Skeletal muscle satellite cell (primary cell): ENCODE results near the gene UFL1.
"Not testable (repeated sequence)": the region's sequence is repeated elsewhere in the genome, so short reads cannot be mapped to it uniquely, and the experiment has no call there.

Source experiments
- H3K27me3 ChIP-seq: 2 replicates; pipeline ENCODE4 v1.7.0; 2013; ENCODE audit warnings: low read length; ENCODE audit not compliant: control insufficient read depth, insufficient read depth
- H3K36me3 ChIP-seq: 2 replicates; pipeline ENCODE4 v1.7.0; 2013; ENCODE audit warnings: mild to moderate bottlenecking, control low read depth, low read length; ENCODE audit not compliant: insufficient read depth
- H3K4me1 ChIP-seq: 2 replicates; pipeline ENCODE4 v1.7.0; 2013; ENCODE audit warnings: low read length; ENCODE audit not compliant: control insufficient read depth, insufficient read depth
- H3K4me2 ChIP-seq: 2 replicates; pipeline ENCODE4 v1.7.0; 2013; ENCODE audit warnings: mild to moderate bottlenecking, low read length
- H3K4me3 ChIP-seq: 2 replicates; pipeline ENCODE4 v1.7.0; 2013; ENCODE audit warnings: low read length
- H3K9ac ChIP-seq: 2 replicates; pipeline ENCODE4 v1.7.0; 2013; ENCODE audit warnings: mild to moderate bottlenecking, low read depth, low read length, moderate library complexity
- H3K9me3 ChIP-seq: replicated peaks from 2 replicates; pipeline ENCODE4 v1.7.0; 2013; ENCODE audit warnings: mild to moderate bottlenecking, control low read depth, low read length

Gene UFL1

GRCh38 chr6:96528193-96528592 lies 6.6 kb downstream of the UFL1 start:
- Histone ChIP-seq H3K4me1 (peaks cover 6% of the 10 kb centered on the region), H3K4me2 (no peak overlapping the region), H3K27me3 (no peaks in the 10 kb centered on the region), H3K4me3 (no peak overlapping the region), H3K9me3 (no peaks in the 10 kb centered on the region), H3K9ac (no peak overlapping the region), H3K36me3 (peaks cover 71% of the 10 kb centered on the region)

GRCh38 chr6:96532399-96532798 lies 10.8 kb downstream of the UFL1 start:
- Histone ChIP-seq H3K4me1 (no peaks in the 10 kb centered on the region), H3K36me3 (peaks cover 50% of the 10 kb centered on the region), H3K9ac (no peak overlapping the region), H3K4me3 (no peak overlapping the region), H3K27me3 (no peaks in the 10 kb centered on the region), H3K9me3 (no peaks in the 10 kb centered on the region), H3K4me2 (no peak overlapping the region)

GRCh38 chr6:96537726-96538125 lies 16.1 kb downstream of the UFL1 start:
- Histone ChIP-seq H3K4me2 (no peak overlapping the region), H3K36me3 (peaks cover 40% of the 10 kb centered on the region), H3K9me3 (no peaks in the 10 kb centered on the region), H3K27me3 (no peaks in the 10 kb centered on the region), H3K4me1 (no peaks in the 10 kb centered on the region), H3K9ac (no peak overlapping the region), H3K4me3 (no peak overlapping the region)

GRCh38 chr6:96542702-96543101 lies 21.1 kb downstream of the UFL1 start:
- Histone ChIP-seq H3K4me2 (no peak overlapping the region), H3K9me3 (no peaks in the 10 kb centered on the region), H3K9ac (no peak overlapping the region), H3K36me3 (peaks cover 71% of the 10 kb centered on the region), H3K4me3 (no peak overlapping the region), H3K27me3 (no peaks in the 10 kb centered on the region), H3K4me1 (no peaks in the 10 kb centered on the region)

- H3K9ac ChIP-seq: no peak overlapping the region
- no peaks in the 10 kb centered on the region for H3K4me1 ChIP-seq
- H3K4me2 ChIP-seq: no peak overlapping the region
- no peaks in the 10 kb centered on the region for H3K27me3 ChIP-seq
- peaks cover 65% of the 10 kb centered on the region for H3K36me3 ChIP-seq
- H3K4me3 ChIP-seq: no peak overlapping the region
- no peaks in the 10 kb centered on the region for H3K9me3 ChIP-seq
Measured at GRCh38 chr6:96545882-96546281, 24.3 kb downstream of the UFL1 start.

- H3K9me3 ChIP-seq: no peaks in the 10 kb centered on the region
- H3K4me3 ChIP-seq: no peak overlapping the region
- H3K36me3 ChIP-seq: peaks cover 71% of the 10 kb centered on the region
- no peaks in the 10 kb centered on the region for H3K4me1 ChIP-seq
- no peak overlapping the region for H3K9ac ChIP-seq
- H3K27me3 ChIP-seq: no peaks in the 10 kb centered on the region
- no peak overlapping the region for H3K4me2 ChIP-seq
Measured at GRCh38 chr6:96547654-96548053, 26.0 kb downstream of the UFL1 start.

GRCh38 chr6:96554558-96554957 lies 33.0 kb downstream of the UFL1 start:
- no peaks in the 10 kb centered on the region for H3K27me3 ChIP-seq
- H3K36me3 ChIP-seq: peaks cover 55% of the 10 kb centered on the region
- no peak overlapping the region for H3K9ac ChIP-seq
- H3K9me3 ChIP-seq: no peaks in the 10 kb centered on the region
- H3K4me1 ChIP-seq: no peaks in the 10 kb centered on the region
- H3K4me3 ChIP-seq: no peak overlapping the region
- no peak overlapping the region for H3K4me2 ChIP-seq

- H3K9me3 ChIP-seq, H3K4me3 ChIP-seq, H3K9ac ChIP-seq, H3K4me2 ChIP-seq, H3K4me1 ChIP-seq, H3K27me3 ChIP-seq: not testable (repeated sequence)
- H3K36me3 ChIP-seq: peaks cover 12% of the 10 kb centered on the region
Measured at GRCh38 chr6:96559740-96560139, 38.1 kb downstream of the UFL1 start.

- Histone ChIP-seq H3K27me3 (peaks cover 6% of the 10 kb centered on the region), H3K9me3 (no peaks in the 10 kb centered on the region), H3K4me3 (no peak within 1 kb of the TSS), H3K36me3 (no peaks in the 10 kb centered on the region), H3K9ac (no peak within 1 kb of the TSS), H3K4me1 (no peaks in the 10 kb centered on the region), H3K4me2 (no peak within 1 kb of the TSS)
Measured at GRCh38 chr6:96562886-96563285, 41.3 kb downstream of the UFL1 start, which contains the start of gene FHL5. Gene FHL5, plus strand, starts transcription at chr6:96563128. Its CDS starts 40,486 bp downstream, at chr6:96603614.

- no peak overlapping the region for H3K4me3 ChIP-seq
- no peak overlapping the region for H3K4me2 ChIP-seq
- peaks cover 7% of the 10 kb centered on the region for H3K27me3 ChIP-seq
- no peak overlapping the region for H3K9ac ChIP-seq
- H3K4me1 ChIP-seq: no peaks in the 10 kb centered on the region
- no peaks in the 10 kb centered on the region for H3K36me3 ChIP-seq
- H3K9me3 ChIP-seq: no peaks in the 10 kb centered on the region
Measured at GRCh38 chr6:96563853-96564252, 42.2 kb downstream of the UFL1 start.

- Histone ChIP-seq H3K27me3 (peaks cover 3% of the 10 kb centered on the region), H3K36me3 (no peaks in the 10 kb centered on the region), H3K9me3 (no peaks in the 10 kb centered on the region), H3K4me1 (no peaks in the 10 kb centered on the region), H3K4me2 (no peak overlapping the region), H3K4me3 (no peak overlapping the region), H3K9ac (no peak overlapping the region)
Measured at GRCh38 chr6:96570053-96570452, 48.4 kb downstream of the UFL1 start.

- Histone ChIP-seq H3K9me3 (no peaks in the 10 kb centered on the region), H3K27me3 (peaks cover 3% of the 10 kb centered on the region), H3K9ac (no peak overlapping the region), H3K4me3 (no peak overlapping the region), H3K4me1 (no peaks in the 10 kb centered on the region), H3K4me2 (no peak overlapping the region), H3K36me3 (no peaks in the 10 kb centered on the region)
Measured at GRCh38 chr6:96571551-96571950, 49.9 kb downstream of the UFL1 start.
